IMR-90 (cell line): ENCODE results near the gene UPB1. TPM values are rescaled to one million over a fixed set of nuclear protein-coding genes. Genes with fewer than 3 reads are reported as not detected.

ENCODE experiments used
- ATAC-seq: fragments of 200-7000 bp; cut with Tn5 transposase; 2 replicates; pipeline ENCODE4 v1.9.1; 2020; ENCODE audit warnings: low read depth, mild to moderate bottlenecking, moderate library complexity
- BruUV-seq: library from RNA; stranded (reverse); fragments of 400-500 nt; replicated peaks from 2 replicates; lab custom pipeline; 2021; lab: Mats Ljungman, UMichigan
- CTCF ChIA-PET: fragments of 300-600 bp; formaldehyde crosslinking; extraction: SDS; loops from one replicate; lab custom pipeline; 2021; ENCODE audit warnings: antibody characterized with exemption; lab: Yijun Ruan, JAX
- POLR2A ChIA-PET: fragments of 300-600 bp; sonication (Branson Sonifier 250); formaldehyde crosslinking; loops from one replicate; lab custom pipeline; 2022; ENCODE audit warnings: antibody characterized with exemption; ENCODE audit not compliant: unreplicated experiment; lab: Charles Lee
- DNase-seq: peaks from one replicate; pipeline ENCODE4 v3.0.0; 2013
- H2AFZ ChIP-seq: replicated peaks from 2 replicates; pipeline ENCODE3; 2013; ENCODE audit warnings: low read length, mild to moderate bottlenecking; ENCODE audit not compliant: poor library complexity
- H2AK5ac ChIP-seq: 2 replicates; pipeline ENCODE4 v1.6.1; 2013; ENCODE audit warnings: low read depth, low read length, inconsistent platforms
- H2AK9ac ChIP-seq: replicated peaks from 2 replicates; pipeline ENCODE3; 2013; ENCODE audit warnings: mild to moderate bottlenecking, low read depth, low read length, moderate library complexity; ENCODE audit not compliant: poor library complexity
- H2BK120ac ChIP-seq: 2 replicates; pipeline ENCODE4 v1.6.1; 2013; ENCODE audit warnings: low read depth, low read length, inconsistent platforms
- H2BK15ac ChIP-seq: 3 replicates; pipeline ENCODE4 v1.6.1; 2013; ENCODE audit warnings: low read depth, low read length, inconsistent platforms
- H2BK20ac ChIP-seq: 2 replicates; pipeline ENCODE4 v1.6.1; 2013; ENCODE audit warnings: low read depth, mild to moderate bottlenecking, inconsistent platforms, low read length, moderate library complexity
- H2BK5ac ChIP-seq: 2 replicates; pipeline ENCODE4 v1.6.1; 2013; ENCODE audit warnings: mild to moderate bottlenecking, low read depth, low read length, inconsistent platforms; ENCODE audit not compliant: poor library complexity, severe bottlenecking
- H3K14ac ChIP-seq: replicated peaks from 2 replicates; pipeline ENCODE4 v1.6.1; 2013; ENCODE audit warnings: low read depth, low read length, inconsistent platforms
- H3K18ac ChIP-seq: 2 replicates; pipeline ENCODE4 v1.6.1; 2013; ENCODE audit warnings: low read depth, low read length, control low read depth
- H3K23ac ChIP-seq: 2 replicates; pipeline ENCODE4 v1.6.1; 2013; ENCODE audit warnings: low read depth, low read length, inconsistent platforms
- H3K27ac ChIP-seq: 2 replicates; pipeline ENCODE4 v1.5.1; 2013; ENCODE audit warnings: mild to moderate bottlenecking, control low read depth, low read length; ENCODE audit not compliant: insufficient read depth
- H3K27me3 ChIP-seq: 2 replicates; pipeline ENCODE4 v1.6.1; 2013; ENCODE audit warnings: low read length; ENCODE audit not compliant: control insufficient read depth, insufficient read depth
- H3K36me3 ChIP-seq: 2 replicates; pipeline ENCODE4 v1.6.1; 2013; ENCODE audit warnings: low read length, mixed read lengths; ENCODE audit not compliant: control insufficient read depth, insufficient read depth
- H3K4ac ChIP-seq: 2 replicates; pipeline ENCODE4 v1.6.1; 2013; ENCODE audit warnings: low read depth, low read length, inconsistent platforms
- H3K4me1 ChIP-seq: 2 replicates; pipeline ENCODE4 v1.6.1; 2013; ENCODE audit warnings: low read length, mixed read lengths; ENCODE audit not compliant: control insufficient read depth, insufficient read depth
- H3K4me2 ChIP-seq: 2 replicates; pipeline ENCODE4 v1.6.1; 2013; ENCODE audit warnings: low read depth, mild to moderate bottlenecking, control low read depth, low read length, moderate library complexity
- H3K4me3 ChIP-seq: 2 replicates; pipeline ENCODE4 v1.5.1; 2013; ENCODE audit warnings: low read depth, mild to moderate bottlenecking, control low read depth, low read length, moderate library complexity; ENCODE audit not compliant: insufficient read depth
- H3K56ac ChIP-seq: 2 replicates; pipeline ENCODE4 v1.6.1; 2013; ENCODE audit warnings: low read length, inconsistent platforms; ENCODE audit not compliant: insufficient read depth; ENCODE audit errors: extremely low read depth
- H3K79me1 ChIP-seq, 2 experiments: 2 replicates each; pipeline ENCODE4 v1.6.1; 2013; ENCODE audit warnings: low read length in 2 of 2, inconsistent platforms in 1 of 2, low read depth in 1 of 2
- H3K9ac ChIP-seq: 2 replicates; pipeline ENCODE4 v1.6.1; 2013; ENCODE audit warnings: low read depth, low read length, control low read depth
- H3K9me1 ChIP-seq: 2 replicates; pipeline ENCODE4 v1.6.1; 2013; ENCODE audit warnings: low read length, inconsistent platforms; ENCODE audit not compliant: insufficient read depth
- H3K9me3 ChIP-seq: 2 replicates; pipeline ENCODE4 v1.6.1; 2013; ENCODE audit warnings: low read length; ENCODE audit not compliant: control insufficient read depth, insufficient read depth
- H4K20me1 ChIP-seq: 2 replicates; pipeline ENCODE4 v1.6.1; 2013; ENCODE audit warnings: low read length, inconsistent platforms; ENCODE audit not compliant: insufficient read depth
- H4K5ac ChIP-seq: 2 replicates; pipeline ENCODE4 v1.6.1; 2013; ENCODE audit warnings: mild to moderate bottlenecking, low read depth, low read length, control low read depth
- H4K8ac ChIP-seq, 2 experiments: 2 replicates each; pipeline ENCODE4 v1.6.1; 2013; ENCODE audit warnings: low read depth in 2 of 2, low read length in 2 of 2, control low read depth in 1 of 2, inconsistent platforms in 1 of 2
- H4K91ac ChIP-seq: 2 replicates; pipeline ENCODE4 v1.6.1; 2013; ENCODE audit warnings: low read depth, low read length, inconsistent platforms; ENCODE audit not compliant: insufficient read depth
- CEBPB ChIP-seq: IDR thresholded peaks from 2 replicates; pipeline ENCODE4 v1.6.1; 2012; ENCODE audit warnings: low read depth, low read length, improper control_type of control experiment
- MAFK ChIP-seq: IDR thresholded peaks from 2 replicates; pipeline ENCODE4 v1.6.1; 2012; ENCODE audit warnings: low read depth, low read length, improper control_type of control experiment
- MXI1 ChIP-seq: IDR thresholded peaks from 2 replicates; pipeline ENCODE4 v1.6.1; 2012; ENCODE audit warnings: low read depth, mild to moderate bottlenecking, low read length, moderate library complexity, borderline replicate concordance
- POLR2A ChIP-seq: IDR thresholded peaks from 2 replicates; pipeline ENCODE4 v1.6.1; 2012; ENCODE audit warnings: mild to moderate bottlenecking, low read depth, low read length
- RAD21 ChIP-seq: IDR thresholded peaks from 2 replicates; pipeline ENCODE4 v1.6.1; 2012; ENCODE audit warnings: low read length, improper control_type of control experiment
- RCOR1 ChIP-seq: IDR thresholded peaks from 2 replicates; pipeline ENCODE4 v1.6.1; 2012; ENCODE audit warnings: mild to moderate bottlenecking, low read length, improper control_type of control experiment; ENCODE audit not compliant: insufficient replicate concordance
- SMC3 ChIP-seq: fragments of 150-350 bp; IDR thresholded peaks from 2 replicates; pipeline ENCODE4 v1.6.1; 2016; ENCODE audit warnings: low read depth, mild to moderate bottlenecking, antibody characterized with exemption, low read length, moderate library complexity
- WGBS, 2 experiments: methylation state at CpG; one replicate each; pipeline versions ENCODE4 v1.1.5 to v1.1.7; 2013; ENCODE audit warnings: missing lambda C conversion rate in 2 of 2; ENCODE audit not compliant: insufficient read length in 1 of 2; ENCODE audit errors: extremely low coverage in 2 of 2; 5-methylcytosine and 5-hydroxymethylcytosine counted together
- dilution Hi-C: fragments of 300-500 bp; cut with HindIII; formaldehyde crosslinking; loops from one replicate; pipeline ENCODE4 v1.14.3; 2018; ENCODE audit warnings: low sequenced_read_pairs; ENCODE audit not compliant: unreplicated experiment
- in situ Hi-C: fragments of 300-500 bp; cut with MboI; formaldehyde crosslinking; loops from 3 replicates; pipeline ENCODE4 v1.14.3; 2019; ENCODE audit warnings: low sequenced_read_pairs, inconsistent platforms, mixed read lengths
- intact Hi-C: fragments of 100-400 bp; cut with micrococcal nuclease; formaldehyde crosslinking; loops from 2 replicates; pipeline ENCODE4 v1.10.0; 2022
- polyA plus RNA-seq, 3 experiments: library from polyadenylated mRNA; depleted of rRNA; stranded (reverse); fragments of >200 nt; gene quantifications; 2 replicates each; pipeline ENCODE4 v1.2.3, GENCODE V29; 2012; ENCODE audit warnings: low replicate concordance in 1 of 3
- total RNA-seq: library from RNA; depleted of rRNA; stranded (reverse); fragments of >200 nt; gene quantifications from 2 replicates; pipeline ENCODE4 v1.2.3, GENCODE V29; 2012
- TF ChIP-seq, protein P1 (sequence below): conservative IDR thresholded peaks from 2 replicates; pipeline ENCODE4 v1.5.1; 2012; ENCODE audit warnings: mild to moderate bottlenecking, low read depth, low read length, improper control_type of control experiment
- TF ChIP-seq, protein P2 (sequence below): fragments of 150-350 bp; IDR thresholded peaks from 2 replicates; pipeline ENCODE4 v1.6.1; 2017; ENCODE audit warnings: mild to moderate bottlenecking, antibody characterized with exemption, low read length, low read depth

The UPB1 gene
- total and polyA plus RNA-seq, 2 of the 4 experiments (the other 2 are of a cell fraction), result under 0.01 to 0.02 TPM

DNA sequence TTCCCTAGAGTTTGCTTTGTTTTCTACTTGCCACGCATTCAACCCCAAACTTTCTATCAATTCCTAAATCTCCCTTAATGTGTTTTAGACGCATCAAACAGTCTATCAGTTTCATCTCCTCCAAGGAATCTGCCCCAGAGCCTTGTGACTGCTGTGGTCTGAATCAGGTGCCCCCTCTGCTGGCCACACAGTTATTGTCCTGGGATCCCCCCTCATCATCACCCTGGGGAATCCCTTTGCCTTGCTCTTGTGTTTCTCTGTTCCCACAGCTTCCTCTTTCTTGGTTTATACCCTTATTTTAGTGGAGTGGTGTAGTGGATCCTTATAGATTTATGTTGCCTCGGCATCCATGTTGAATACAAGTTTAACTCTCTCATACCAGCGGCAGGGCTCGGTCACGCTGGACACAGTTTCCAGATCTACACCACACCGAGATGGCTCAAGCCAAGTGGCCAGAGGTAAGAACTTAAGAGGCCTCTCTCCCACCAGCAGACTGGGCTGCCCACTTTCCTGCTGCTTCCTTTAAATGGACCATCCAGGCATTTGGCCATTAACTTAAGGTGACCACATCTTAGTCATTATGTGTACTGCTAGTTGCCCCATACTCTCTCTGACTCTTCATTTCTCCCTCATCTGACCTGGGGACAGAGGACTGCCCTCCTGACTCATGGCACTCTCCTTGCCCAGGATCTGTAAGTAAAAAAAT is 8.2 kb downstream of the UPB1 start:
- Histone ChIP-seq H3K23ac (no peak overlapping the region), H2BK20ac (no peak overlapping the region), H3K36me3 (no peaks in the 10 kb centered on the region), H3K9me3 (no peaks in the 10 kb centered on the region), H3K56ac (no peak overlapping the region), H3K9ac (no peak overlapping the region), H3K27ac (no peak overlapping the region), H3K4me2 (no peak overlapping the region), H3K14ac (no peak overlapping the region), H2AK5ac (no peak overlapping the region), H3K18ac (no peak overlapping the region), H3K27me3 (peaks cover 11% of the 10 kb centered on the region), H4K8ac (no peak overlapping the region), H3K4ac (no peak overlapping the region), H3K4me3 (no peak overlapping the region), H4K20me1 (no peaks in the 10 kb centered on the region), H3K79me1 (no peaks in the 10 kb centered on the region), H2BK5ac (no peak overlapping the region), H4K91ac (no peak overlapping the region), H3K4me1 (peaks cover 5% of the 10 kb centered on the region), H2BK15ac (no peak overlapping the region), H2BK120ac (no peak overlapping the region), H2AK9ac (no peak overlapping the region), H3K9me1 (peaks cover 2% of the 10 kb centered on the region; the same call in 1 of the 2 replicates), H2AFZ (no peak overlapping the region), H4K5ac (no peak overlapping the region)
- DNase-seq (peak; percentile 63), ATAC-seq (peak; percentile 92)
- CTCF ChIA-PET, result interaction anchor here (0.6 to 1.3 kb wide), 3 partner anchors 20 to 170 kb away, joined by 3 to 4 read pairs (median 3); no protein-coding TSS in a partner anchor
- WGBS, 2 experiments, result 88% methylated on average over 5 of the region's 7 CpGs; no CpG with 5 or more reads in 1 of the 2 experiments
- TF ChIP-seq SMC3, result peak; percentile 86
- no peak for TF ChIP-seq MAFK
- TF ChIP-seq, protein P1, sequence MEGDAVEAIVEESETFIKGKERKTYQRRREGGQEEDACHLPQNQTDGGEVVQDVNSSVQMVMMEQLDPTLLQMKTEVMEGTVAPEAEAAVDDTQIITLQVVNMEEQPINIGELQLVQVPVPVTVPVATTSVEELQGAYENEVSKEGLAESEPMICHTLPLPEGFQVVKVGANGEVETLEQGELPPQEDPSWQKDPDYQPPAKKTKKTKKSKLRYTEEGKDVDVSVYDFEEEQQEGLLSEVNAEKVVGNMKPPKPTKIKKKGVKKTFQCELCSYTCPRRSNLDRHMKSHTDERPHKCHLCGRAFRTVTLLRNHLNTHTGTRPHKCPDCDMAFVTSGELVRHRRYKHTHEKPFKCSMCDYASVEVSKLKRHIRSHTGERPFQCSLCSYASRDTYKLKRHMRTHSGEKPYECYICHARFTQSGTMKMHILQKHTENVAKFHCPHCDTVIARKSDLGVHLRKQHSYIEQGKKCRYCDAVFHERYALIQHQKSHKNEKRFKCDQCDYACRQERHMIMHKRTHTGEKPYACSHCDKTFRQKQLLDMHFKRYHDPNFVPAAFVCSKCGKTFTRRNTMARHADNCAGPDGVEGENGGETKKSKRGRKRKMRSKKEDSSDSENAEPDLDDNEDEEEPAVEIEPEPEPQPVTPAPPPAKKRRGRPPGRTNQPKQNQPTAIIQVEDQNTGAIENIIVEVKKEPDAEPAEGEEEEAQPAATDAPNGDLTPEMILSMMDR, result peak; percentile 83
- no peak for TF ChIP-seq POLR2A
- TF ChIP-seq, protein P2, sequence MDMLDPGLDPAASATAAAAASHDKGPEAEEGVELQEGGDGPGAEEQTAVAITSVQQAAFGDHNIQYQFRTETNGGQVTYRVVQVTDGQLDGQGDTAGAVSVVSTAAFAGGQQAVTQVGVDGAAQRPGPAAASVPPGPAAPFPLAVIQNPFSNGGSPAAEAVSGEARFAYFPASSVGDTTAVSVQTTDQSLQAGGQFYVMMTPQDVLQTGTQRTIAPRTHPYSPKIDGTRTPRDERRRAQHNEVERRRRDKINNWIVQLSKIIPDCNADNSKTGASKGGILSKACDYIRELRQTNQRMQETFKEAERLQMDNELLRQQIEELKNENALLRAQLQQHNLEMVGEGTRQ, result no peak
- TF ChIP-seq RAD21, result peak; percentile 85
- TF ChIP-seq MXI1, result no peak
- peak; percentile 63 for TF ChIP-seq CEBPB
- no peak for TF ChIP-seq RCOR1
- no TSS peak for BruUV-seq
- in situ Hi-C loops (loop anchor here (5.0 kb wide), 1 partner anchor 86 kb away; no protein-coding TSS in a partner anchor), dilution Hi-C loops (no loop called here), intact Hi-C loops (loop anchor here (1.0 kb wide), 2 partner anchors 80 to 178 kb away; no protein-coding TSS in a partner anchor)
- POLR2A ChIA-PET, result no interaction called here
